OCI-LY3 (cell line): Measurements from ENCODE around the gene NMU.

Source experiments
- EZH2phosphoT487 ChIP-seq: fragments of 200-600 bp; shearing (Covaris generic); IDR thresholded peaks from 2 replicates; pipeline ENCODE4 v1.6.1; 2018; ENCODE audit warnings: antibody characterized with exemption, mixed run types, low read depth
- TF ChIP-seq, protein P1 (sequence below): fragments of 200-600, 300-600 bp; sonication (generic); IDR thresholded peaks from 2 replicates; pipeline ENCODE4 v1.5.1; 2014; ENCODE audit warnings: antibody characterized with exemption, low read length, low read depth

- TF ChIP-seq, protein P1, sequence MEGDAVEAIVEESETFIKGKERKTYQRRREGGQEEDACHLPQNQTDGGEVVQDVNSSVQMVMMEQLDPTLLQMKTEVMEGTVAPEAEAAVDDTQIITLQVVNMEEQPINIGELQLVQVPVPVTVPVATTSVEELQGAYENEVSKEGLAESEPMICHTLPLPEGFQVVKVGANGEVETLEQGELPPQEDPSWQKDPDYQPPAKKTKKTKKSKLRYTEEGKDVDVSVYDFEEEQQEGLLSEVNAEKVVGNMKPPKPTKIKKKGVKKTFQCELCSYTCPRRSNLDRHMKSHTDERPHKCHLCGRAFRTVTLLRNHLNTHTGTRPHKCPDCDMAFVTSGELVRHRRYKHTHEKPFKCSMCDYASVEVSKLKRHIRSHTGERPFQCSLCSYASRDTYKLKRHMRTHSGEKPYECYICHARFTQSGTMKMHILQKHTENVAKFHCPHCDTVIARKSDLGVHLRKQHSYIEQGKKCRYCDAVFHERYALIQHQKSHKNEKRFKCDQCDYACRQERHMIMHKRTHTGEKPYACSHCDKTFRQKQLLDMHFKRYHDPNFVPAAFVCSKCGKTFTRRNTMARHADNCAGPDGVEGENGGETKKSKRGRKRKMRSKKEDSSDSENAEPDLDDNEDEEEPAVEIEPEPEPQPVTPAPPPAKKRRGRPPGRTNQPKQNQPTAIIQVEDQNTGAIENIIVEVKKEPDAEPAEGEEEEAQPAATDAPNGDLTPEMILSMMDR = no peak
- TF ChIP-seq EZH2phosphoT487 = no peak
These were observed 26.7 kb downstream of the NMU start for GRCh38 chr4:55609393-55609866.
